ENCODE data around the gene KIF27. TPM values are rescaled to one million over a fixed set of nuclear protein-coding genes. Genes with fewer than 3 reads are reported as not detected.

KIF27 gene
- polyA plus RNA-seq, 1 experiment: 2.1 TPM

GRCh38 chr9:83934569-83935275 lies 13.5 kb upstream of the KIF27 start:
- no peak overlapping the region for H3K4me3 ChIP-seq (ENCODE audit: low read depth, low read length)
- ChIA-PET POLR2A (no interaction called here), CTCF (interaction anchor here (0.8 to 3.7 kb wide), 7 partner anchors 10 to 488 kb away, joined by 3 to 66 read pairs (median 4); partner anchors contain the start of gene KIF27)
- DNase-seq (ENCODE audit: low read depth, low spot score): no peak
- no peak for TF ChIP-seq CTCF (IDR thresholded peaks at IDR 0.05; ENCODE audit: low read depth, low read length)
- H3K27ac ChIP-seq (ENCODE audit: low read depth, low read length): no peak overlapping the region
- H3K9me3 ChIP-seq (ENCODE audit: control insufficient read depth, insufficient read depth, low read length): no peaks in the 10 kb centered on the region
- no peaks in the 10 kb centered on the region for H3K27me3 ChIP-seq (ENCODE audit: control insufficient read depth, insufficient read depth, low read length)

- POLR2A ChIA-PET: no interaction called here
Observed at GRCh38 chr9:83933790-83934189, 12.6 kb upstream of the KIF27 start.

GRCh38 chr9:83932851-83933250 lies 11.6 kb upstream of the KIF27 start:
- POLR2A ChIA-PET: interaction anchor here (1.1 kb wide), 1 partner anchor 12 kb away, joined by 15 read pairs; the partner anchor contains the start of gene KIF27
- CTCF ChIA-PET: interaction anchor here (0.7 to 1.5 kb wide), 2 partner anchors 328 to 374 kb away, joined by 8 to 9 read pairs; no protein-coding TSS in a partner anchor

More at GRCh38 chr9:83933790-83934189, 12.6 kb upstream of the KIF27 start:
- CTCF ChIA-PET: interaction anchor here (0.7 to 1.5 kb wide), 2 partner anchors 132 to 327 kb away, joined by 4 to 8 read pairs; no protein-coding TSS in a partner anchor
- H3K4me3 ChIP-seq (ENCODE audit: low read depth, low read length): no peak overlapping the region
- no peak overlapping the region for H3K27ac ChIP-seq (ENCODE audit: low read depth, low read length)
- TF ChIP-seq CTCF (IDR thresholded peaks at IDR 0.05; ENCODE audit: low read depth, low read length): no peak
- H3K9me3 ChIP-seq (ENCODE audit: control insufficient read depth, insufficient read depth, low read length): no peaks in the 10 kb centered on the region
- no peak for DNase-seq (ENCODE audit: low read depth, low spot score)
- H3K27me3 ChIP-seq (ENCODE audit: control insufficient read depth, insufficient read depth, low read length): no peaks in the 10 kb centered on the region

GRCh38 chr9:83932011-83932410 lies 10.8 kb upstream of the KIF27 start:
- H3K27ac ChIP-seq (ENCODE audit: low read depth, low read length): no peak overlapping the region
- no peak for DNase-seq (ENCODE audit: low read depth, low spot score)
- peaks cover 3% of the 10 kb centered on the region for H3K27me3 ChIP-seq (ENCODE audit: control insufficient read depth, insufficient read depth, low read length)
- TF ChIP-seq CTCF (IDR thresholded peaks at IDR 0.05; ENCODE audit: low read depth, low read length): no peak
- no peak overlapping the region for H3K4me3 ChIP-seq (ENCODE audit: low read depth, low read length)
- CTCF ChIA-PET: no interaction called here
- H3K9me3 ChIP-seq (ENCODE audit: control insufficient read depth, insufficient read depth, low read length): no peaks in the 10 kb centered on the region
- POLR2A ChIA-PET: interaction anchor here (1.1 kb wide), 1 partner anchor 11 kb away, joined by 15 read pairs; the partner anchor contains the start of gene KIF27

More at GRCh38 chr9:83932851-83933250, 11.6 kb upstream of the KIF27 start:
- no peak overlapping the region for H3K27ac ChIP-seq (ENCODE audit: low read depth, low read length)
- H3K4me3 ChIP-seq (ENCODE audit: low read depth, low read length): no peak overlapping the region
- no peaks in the 10 kb centered on the region for H3K9me3 ChIP-seq (ENCODE audit: control insufficient read depth, insufficient read depth, low read length)
- no peak for TF ChIP-seq CTCF (IDR thresholded peaks at IDR 0.05; ENCODE audit: low read depth, low read length)
- peaks cover under 1% of the 10 kb centered on the region for H3K27me3 ChIP-seq (ENCODE audit: control insufficient read depth, insufficient read depth, low read length)
- DNase-seq (ENCODE audit: low read depth, low spot score): no peak

- ChIA-PET CTCF (interaction anchor here (1.0 kb wide), 1 partner anchor 9 kb away, joined by 3 read pairs; no protein-coding TSS in a partner anchor), POLR2A (no interaction called here)
- H3K9me3 ChIP-seq (ENCODE audit: control insufficient read depth, insufficient read depth, low read length): no peaks in the 10 kb centered on the region
Observed at GRCh38 chr9:83930881-83931280, 9.6 kb upstream of the KIF27 start.

More at GRCh38 chr9:83930881-83931280, 9.6 kb upstream of the KIF27 start:
- no peak for TF ChIP-seq CTCF (IDR thresholded peaks at IDR 0.05; ENCODE audit: low read depth, low read length)
- no peak for DNase-seq (ENCODE audit: low read depth, low spot score)
- no peak overlapping the region for H3K27ac ChIP-seq (ENCODE audit: low read depth, low read length)
- H3K4me3 ChIP-seq (ENCODE audit: low read depth, low read length): no peak overlapping the region
- H3K27me3 ChIP-seq (ENCODE audit: control insufficient read depth, insufficient read depth, low read length): peaks cover 3% of the 10 kb centered on the region
